Ramos (cell line): ENCODE data around the gene INKA2.

Experiments used
- in situ Hi-C: fragments of 300-500 bp; cut with MboI; formaldehyde crosslinking; loops from one replicate; pipeline ENCODE4 v1.14.3; 2022; ENCODE audit warnings: low sequenced_read_pairs; ENCODE audit not compliant: unreplicated experiment

INKA2 gene

DNA sequence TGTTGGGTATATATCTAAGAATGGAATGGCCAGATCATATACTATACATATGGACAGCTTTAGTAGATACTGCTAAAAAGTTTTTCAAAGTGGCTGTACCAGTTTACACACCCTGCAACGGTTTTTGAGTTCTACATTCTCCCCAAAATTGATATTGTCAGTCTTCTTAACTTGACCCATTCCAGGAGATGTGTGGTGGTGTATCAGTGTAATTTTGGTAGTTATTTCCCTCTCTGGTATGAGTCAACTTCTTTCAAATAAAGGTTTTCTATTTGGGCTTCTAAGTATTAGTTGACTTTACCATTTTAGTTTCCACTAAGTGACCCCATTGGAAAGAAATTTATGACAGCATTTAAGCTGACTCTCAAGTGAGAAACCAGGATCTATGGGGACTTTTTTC, 29.2 kb downstream of the INKA2 start:
- in situ Hi-C loops, result no loop called here

DNA sequence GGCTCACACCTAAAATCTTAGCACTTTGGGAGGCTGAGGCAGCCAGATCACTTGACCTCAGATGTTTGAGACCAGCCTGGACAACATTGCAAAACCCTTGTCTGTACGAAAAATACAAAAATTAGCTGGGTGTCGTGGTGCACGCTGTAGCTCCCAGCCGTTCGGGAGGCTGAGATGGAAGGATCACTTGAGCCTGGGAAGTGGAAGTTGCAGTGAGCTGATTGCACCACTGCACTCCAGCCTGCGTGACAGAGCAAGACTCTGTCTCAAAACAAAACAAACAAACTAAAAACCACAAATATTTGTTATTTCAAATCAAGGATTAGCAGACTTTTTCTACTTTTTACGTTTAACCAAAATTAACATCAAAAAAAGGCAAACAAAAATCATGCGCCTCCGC, 31.3 kb downstream of the INKA2 start:
- in situ Hi-C loops, result no loop called here

DNA sequence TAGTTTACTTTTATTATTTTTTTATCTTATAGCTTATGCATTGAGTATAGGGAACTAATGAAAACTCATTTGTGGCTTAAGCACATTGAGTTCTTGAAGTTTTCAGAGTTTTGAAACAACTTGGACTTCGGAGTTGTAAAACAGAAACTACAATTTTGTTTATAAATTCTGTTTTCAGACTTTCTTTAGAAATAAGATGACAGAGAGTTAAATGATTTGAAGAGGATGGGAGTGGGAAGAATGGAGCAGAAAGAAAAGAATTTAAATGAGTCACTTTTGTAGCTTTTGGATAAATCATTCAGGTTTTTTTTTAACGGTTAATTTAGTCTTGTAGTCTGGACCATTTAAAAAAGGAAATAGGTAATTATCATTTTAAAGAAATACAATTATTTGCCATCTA, 32.3 kb downstream of the INKA2 start:
- in situ Hi-C loops, result no loop called here

DNA sequence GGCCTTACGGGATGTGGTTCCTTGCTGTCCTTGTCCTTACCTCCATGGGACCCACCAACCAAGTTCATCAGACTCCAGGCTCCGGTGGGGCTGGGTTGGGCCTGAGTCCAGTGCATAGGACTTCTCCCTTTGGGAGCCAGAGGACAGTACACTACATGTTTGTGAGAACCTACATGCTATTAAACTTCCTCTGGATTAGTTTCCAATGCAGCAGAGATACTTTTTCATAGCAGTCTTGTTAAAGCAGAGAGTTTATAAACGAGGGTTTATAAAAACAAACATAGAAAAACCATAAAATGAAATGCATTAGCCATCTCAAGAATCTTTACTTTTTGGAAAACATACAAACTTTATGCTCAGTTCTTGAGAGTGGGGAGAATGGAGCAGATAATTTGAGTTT, 33.4 kb downstream of the INKA2 start:
- in situ Hi-C loops, result no loop called here

DNA sequence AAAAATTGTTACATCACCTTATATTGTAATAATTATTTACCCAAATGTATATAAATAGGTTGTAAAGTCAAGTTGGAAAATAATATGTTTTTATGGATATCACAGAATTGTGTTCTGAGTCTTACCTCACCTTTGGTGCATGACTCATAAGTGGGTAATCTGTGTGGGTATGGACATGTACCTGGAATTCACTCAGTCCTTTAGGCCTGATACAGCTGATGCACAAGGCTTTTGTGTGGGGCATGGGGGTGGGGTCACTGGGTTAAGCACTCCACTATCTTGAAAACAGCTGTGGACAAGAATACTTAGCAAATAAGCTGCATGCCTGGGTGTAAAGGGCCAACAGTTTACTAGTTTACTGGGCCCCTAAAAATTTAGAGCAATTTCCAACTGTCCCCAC, 34.4 kb downstream of the INKA2 start:
- in situ Hi-C loops, result no loop called here

DNA sequence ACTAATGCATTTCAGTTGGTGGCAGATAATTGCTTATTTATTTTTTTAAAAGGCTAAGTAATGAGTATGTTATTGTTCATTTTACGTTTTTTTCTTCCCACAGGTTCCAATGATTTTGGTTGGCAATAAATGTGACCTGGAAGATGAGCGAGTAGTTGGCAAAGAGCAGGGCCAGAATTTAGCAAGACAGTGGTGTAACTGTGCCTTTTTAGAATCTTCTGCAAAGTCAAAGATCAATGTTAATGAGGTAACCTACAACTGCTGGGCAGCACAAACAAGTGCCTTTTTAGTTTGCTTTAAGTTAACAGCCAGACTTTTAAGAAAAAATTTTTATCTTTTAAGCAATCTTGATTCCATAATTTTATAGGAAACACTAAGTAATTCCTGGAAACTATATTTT, 35.0 kb downstream of the INKA2 start:
- in situ Hi-C loops, result no loop called here

DNA sequence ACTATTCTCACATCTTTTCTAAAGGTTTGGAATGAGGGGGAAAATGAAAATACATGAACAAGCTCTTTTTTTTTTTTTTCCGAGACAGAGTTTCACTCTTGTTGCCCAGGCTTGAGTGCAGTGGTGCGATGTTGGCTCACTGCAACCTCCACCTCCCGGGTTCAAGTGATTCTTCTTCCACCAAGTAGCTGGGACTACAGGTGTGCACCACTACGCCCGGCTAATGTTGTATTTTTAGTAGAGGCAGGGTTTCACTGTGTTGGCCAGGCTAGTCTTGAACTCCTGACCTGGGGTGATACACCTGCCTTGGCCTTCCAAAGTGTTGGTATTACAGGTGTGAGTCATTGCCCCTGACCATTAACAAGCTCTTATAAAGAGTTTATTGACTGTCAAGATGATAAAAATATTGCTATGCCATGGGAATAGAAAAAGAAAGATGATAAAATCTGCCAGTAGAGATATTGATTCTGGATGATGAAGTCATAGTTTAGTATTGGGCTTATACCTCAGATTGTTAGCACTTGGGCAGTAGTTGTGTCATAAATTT, 36.6 kb downstream of the INKA2 start:
- in situ Hi-C loops, result no loop called here

DNA sequence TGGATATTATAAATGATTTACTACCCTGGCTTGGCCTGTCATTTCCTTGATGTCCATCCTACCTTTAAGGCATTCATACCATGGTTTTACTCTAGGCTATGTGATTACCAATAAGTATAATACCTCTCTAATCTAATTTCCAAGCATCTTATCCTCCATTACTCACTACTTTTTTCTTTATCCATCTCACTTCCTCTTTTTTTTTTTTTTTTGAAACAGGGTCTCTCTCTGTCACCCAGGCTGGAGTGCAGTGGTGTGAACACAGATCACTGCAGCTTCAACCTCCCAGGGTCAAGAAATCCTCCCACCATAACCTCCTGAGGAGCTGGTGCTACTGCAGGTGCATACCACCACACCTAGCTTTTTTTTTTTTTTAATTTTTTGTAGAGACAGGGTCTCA, 39.9 kb downstream of the INKA2 start:
- in situ Hi-C loops, result no loop called here

DNA sequence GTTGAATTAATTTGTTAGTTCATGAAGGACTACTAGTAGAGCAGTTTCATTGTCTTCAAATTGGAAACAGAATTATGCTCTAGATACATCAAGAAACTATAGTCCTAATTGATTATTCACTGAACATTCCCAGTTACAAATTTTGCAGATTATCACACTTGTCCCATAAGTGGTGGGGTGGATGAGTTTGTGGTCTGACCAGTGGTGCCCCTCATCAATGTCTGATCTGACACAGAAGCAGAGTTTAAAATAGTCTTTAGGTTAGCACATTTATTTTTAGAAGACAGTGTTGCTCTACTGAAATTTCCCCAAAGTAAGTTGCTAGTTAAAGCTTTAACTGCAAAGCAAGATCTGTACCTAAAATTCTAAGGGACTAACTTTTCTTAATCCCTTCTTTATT, 42.9 kb downstream of the INKA2 start:
- in situ Hi-C loops, result no loop called here

DNA sequence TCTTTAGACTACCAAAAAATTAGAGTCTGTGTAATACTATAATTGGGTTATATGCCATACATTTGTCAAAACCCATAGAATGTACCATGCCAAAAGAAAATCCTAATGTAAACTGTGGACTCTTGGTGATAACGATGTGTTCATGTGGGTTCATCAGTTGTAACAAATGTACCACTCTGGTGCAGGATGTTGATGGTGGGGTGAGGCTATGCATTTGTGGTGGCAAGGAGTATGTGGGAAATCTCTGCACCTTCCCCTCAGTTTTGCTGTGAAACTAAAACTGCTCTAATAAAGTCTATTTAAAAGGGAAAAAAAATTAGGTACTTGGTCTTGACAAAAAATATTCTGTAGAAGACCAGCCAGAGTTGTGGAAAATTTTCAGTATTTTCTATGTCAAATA, 43.4 kb downstream of the INKA2 start:
- in situ Hi-C loops, result no loop called here

DNA sequence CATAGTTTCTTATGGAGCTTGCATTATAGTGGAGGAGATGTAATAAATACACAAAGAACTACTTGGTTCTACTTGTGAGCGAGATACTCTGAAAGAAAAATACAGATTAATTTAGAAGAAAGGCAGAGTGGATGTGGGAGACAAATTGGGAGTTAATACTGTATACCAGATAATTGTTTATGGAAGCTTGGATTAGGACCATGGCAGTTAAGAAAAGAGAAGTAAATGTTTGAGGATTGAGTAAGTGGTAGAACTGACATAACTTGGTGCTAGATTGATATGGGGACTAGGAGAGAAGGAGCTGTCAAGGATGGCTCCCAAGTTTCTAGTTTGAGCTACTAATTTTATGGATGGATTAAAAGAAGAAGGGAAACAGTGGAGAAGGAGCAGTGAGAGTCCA, 47.3 kb downstream of the INKA2 start:
- in situ Hi-C loops, result no loop called here

DNA sequence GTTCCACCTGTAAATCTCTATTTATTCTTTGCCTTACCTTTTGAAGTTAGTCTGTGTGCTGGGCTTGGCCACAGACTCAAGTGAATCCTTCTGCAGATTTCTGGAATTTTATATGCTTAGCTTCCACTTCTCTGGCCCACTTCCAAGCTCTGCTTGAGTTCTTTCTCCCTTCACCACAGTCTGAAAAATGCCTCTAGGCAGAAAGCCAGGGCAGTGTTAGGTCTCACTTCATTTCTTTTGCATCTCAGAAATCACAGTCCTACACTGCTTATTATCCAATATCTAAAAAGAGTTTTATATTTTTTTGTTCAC, 48.9 kb downstream of the INKA2 start:
- in situ Hi-C loops, result no loop called here
